GM23338 (cell line): ENCODE results near the gene RNF225. TPM values are rescaled to one million over a fixed set of nuclear protein-coding genes. Genes with fewer than 3 reads are reported as not detected.
A peak's percentile ranks its signal among the peaks of the same experiment; 100 is the strongest.

Experiments
- ATAC-seq: fragments of 200-7000 bp; cut with Tn5 transposase; 3 replicates; pipeline ENCODE4 v1.9.1; 2020
- DNase-seq: peaks from one replicate; pipeline ENCODE4 v3.0.0-alpha.2; 2015; ENCODE audit warnings: low spot score
- H2AFZ ChIP-seq: fragments of 200-600 bp; sonication (generic); 2 replicates; pipeline ENCODE4 v1.8.0; 2016; ENCODE audit warnings: antibody characterized with exemption, mild to moderate bottlenecking, moderate library complexity
- H3F3A ChIP-seq: fragments of 200-600 bp; sonication (generic); replicated peaks from 2 replicates; pipeline ENCODE4 v1.8.0; 2017; ENCODE audit warnings: antibody characterized with exemption, mixed run types, low read depth
- H3K27ac ChIP-seq: fragments of 200-600 bp; sonication (generic); 2 replicates; pipeline ENCODE4 v1.6.1; 2016; ENCODE audit warnings: low read depth
- H3K27me3 ChIP-seq: fragments of 200-600 bp; sonication (generic); 2 replicates; pipeline ENCODE4 v1.8.0; 2016; ENCODE audit warnings: mild to moderate bottlenecking, mixed run types, moderate library complexity; ENCODE audit not compliant: insufficient read depth
- H3K36me3 ChIP-seq: fragments of 200-600 bp; sonication (generic); 2 replicates; pipeline ENCODE4 v1.8.0; 2016; ENCODE audit warnings: mild to moderate bottlenecking; ENCODE audit not compliant: insufficient read depth
- H3K4me1 ChIP-seq: fragments of 200-600 bp; sonication (generic); 2 replicates; pipeline ENCODE4 v1.8.0; 2016; ENCODE audit warnings: mild to moderate bottlenecking, moderate library complexity; ENCODE audit not compliant: insufficient read depth
- H3K4me2 ChIP-seq: fragments of 200-600 bp; sonication (generic); 2 replicates; pipeline ENCODE4 v1.7.1; 2017; ENCODE audit warnings: mixed run types
- H3K4me3 ChIP-seq: fragments of 200-600 bp; sonication (generic); 2 replicates; pipeline ENCODE4 v1.6.1; 2016; ENCODE audit warnings: mixed run types
- H3K79me2 ChIP-seq: fragments of 200-600 bp; sonication (generic); replicated peaks from 2 replicates; pipeline ENCODE4 v1.8.0; 2017; ENCODE audit warnings: mild to moderate bottlenecking; ENCODE audit not compliant: insufficient read depth
- H3K9me2 ChIP-seq: fragments of 200-600 bp; sonication (generic); 2 replicates; pipeline ENCODE4 v1.8.0; 2017; ENCODE audit not compliant: insufficient read depth
- H4K20me1 ChIP-seq: fragments of 200-600 bp; sonication (generic); replicated peaks from 2 replicates; pipeline ENCODE4 v1.8.0; 2017; ENCODE audit warnings: mild to moderate bottlenecking; ENCODE audit not compliant: insufficient read depth
- H3K27ac Mint-ChIP-seq: 2 replicates; pipeline ENCODE4 v1.8.0; 2020; ENCODE audit warnings: inconsistent platforms, mild to moderate bottlenecking, moderate library complexity, mixed read lengths
- H3K27me3 Mint-ChIP-seq: 3 replicates; pipeline ENCODE4 v1.8.0; 2022; ENCODE audit warnings: low read depth, mild to moderate bottlenecking, moderate library complexity, mixed read lengths, inconsistent platforms; ENCODE audit not compliant: insufficient read depth, poor library complexity
- H3K36me3 Mint-ChIP-seq: 3 replicates; pipeline ENCODE4 v1.8.0; 2021; ENCODE audit warnings: low read depth, mild to moderate bottlenecking, inconsistent platforms, moderate library complexity, mixed read lengths
- H3K4me1 Mint-ChIP-seq: 3 replicates; pipeline ENCODE4 v1.8.0; 2020; ENCODE audit warnings: mild to moderate bottlenecking, inconsistent platforms, mixed read lengths
- H3K4me3 Mint-ChIP-seq: 3 replicates; pipeline ENCODE4 v1.8.0; 2021; ENCODE audit warnings: moderate library complexity, mild to moderate bottlenecking, inconsistent platforms, mixed read lengths
- H3K9me3 Mint-ChIP-seq: 3 replicates; pipeline ENCODE4 v1.8.0; 2020; ENCODE audit warnings: moderate library complexity, mild to moderate bottlenecking, inconsistent platforms, mixed read lengths
- EZH2 ChIP-seq: fragments of 200-600 bp; sonication (generic); IDR thresholded peaks from one replicate; pipeline ENCODE4 v1.8.0; 2017; ENCODE audit warnings: antibody characterized with exemption, mild to moderate bottlenecking, low read depth; ENCODE audit not compliant: unreplicated experiment
- EZH2phosphoT487 ChIP-seq: fragments of 200-600 bp; sonication (generic); IDR thresholded peaks from one replicate; pipeline ENCODE4 v1.8.1; 2018; ENCODE audit warnings: antibody characterized with exemption; ENCODE audit not compliant: unreplicated experiment
- JUNB ChIP-seq: IDR thresholded peaks from one replicate; pipeline ENCODE4 v1.6.1; 2016; ENCODE audit warnings: antibody characterized with exemption; ENCODE audit not compliant: unreplicated experiment
- POLR2AphosphoS5 ChIP-seq: IDR thresholded peaks from 2 replicates; pipeline ENCODE4 v1.6.1; 2016; ENCODE audit warnings: antibody characterized with exemption, low read depth
- ZNF114 ChIP-seq: fragments of 250-450 bp; sonication (Bioruptor Pico); IDR thresholded peaks from 2 replicates; pipeline ENCODE4 v1.5.0; 2020; ENCODE audit warnings: mild to moderate bottlenecking, moderate library complexity
- polyA plus RNA-seq: library from polyadenylated mRNA; unstranded; fragments of >200 nt; fragmentation: Nextera tagmentation; extraction: Ambion mirVana; gene quantifications from 2 replicates; pipeline ENCODE4 v1.2.1, GENCODE V29; 2016
- total RNA-seq: library from RNA; depleted of rRNA; stranded (reverse); fragments of >200 nt; shearing (Covaris generic); gene quantifications from 2 replicates; pipeline ENCODE4 v1.2.3, GENCODE V29; 2014
- TF ChIP-seq, protein P1 (sequence below): fragments of 250-450 bp; sonication (Bioruptor Pico); IDR thresholded peaks from 2 replicates; pipeline ENCODE4 v1.5.0; 2020; ENCODE audit warnings: mild to moderate bottlenecking, moderate library complexity
- TF ChIP-seq, protein P2 (sequence below): IDR thresholded peaks from one replicate; pipeline ENCODE4 v1.6.1; 2018; ENCODE audit warnings: antibody characterized with exemption; ENCODE audit not compliant: unreplicated experiment

Gene RNF225
- total and polyA plus RNA-seq, 2 experiments from 2014 or later = 0.87 TPM; not detected in 1

DNA sequence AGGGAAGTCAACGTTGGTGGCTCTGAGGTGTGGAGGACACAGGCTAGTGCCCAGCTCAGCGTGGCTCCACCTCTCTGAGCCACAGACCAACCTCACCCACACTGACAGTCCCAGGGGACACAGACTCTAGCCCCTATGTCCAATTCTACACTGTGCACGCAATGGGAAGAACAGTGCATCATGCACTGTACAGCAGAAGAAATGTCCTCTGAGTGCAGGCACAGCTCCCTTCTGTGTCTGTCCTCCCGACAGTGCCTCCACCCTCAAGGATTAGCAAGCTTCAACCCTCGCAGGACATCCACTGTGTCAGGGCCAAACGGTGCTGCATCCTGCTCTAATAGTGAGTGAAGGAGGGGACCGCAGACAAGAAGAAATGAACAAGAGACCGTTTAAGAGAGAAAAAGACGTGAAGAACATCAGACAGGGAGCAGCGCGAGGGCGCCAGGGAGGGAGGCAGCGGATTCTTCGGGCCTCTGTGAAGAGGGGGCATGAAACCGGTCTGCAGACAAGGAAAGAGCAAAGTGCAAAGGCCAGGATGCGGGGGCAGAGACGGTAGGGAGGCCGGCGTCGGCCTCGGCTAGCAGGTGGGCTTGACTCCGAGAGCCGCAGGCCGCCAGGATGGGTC lies 15.3 kb upstream of the RNF225 start:
- Histone ChIP-seq H3K27ac (no peak overlapping the region), H2AFZ (peak overlapping the region; percentile 95), H3K9me2 (no peaks in the 10 kb centered on the region), H3K4me3 (peak overlapping the region; percentile 88), H3K4me1 (0 out of 2 replicates have a peak, but pooled peaks cover 7% of the 10 kb centered on the region), H3K4me2 (peak overlapping the region; percentile 98), H3F3A (0 out of 2 replicates have a peak, but pooled peaks cover 4% of the 10 kb centered on the region), H3K36me3 (no peaks in the 10 kb centered on the region), H4K20me1 (no peaks in the 10 kb centered on the region), H3K79me2 (no peaks in the 10 kb centered on the region), H3K27me3 (no peaks in the 10 kb centered on the region)
- ATAC-seq (no peak), DNase-seq (no peak)
- no peaks in the 10 kb centered on the region for H3K9me3 Mint-ChIP-seq
- peaks cover 9% of the 10 kb centered on the region for H3K4me1 Mint-ChIP-seq
- TF ChIP-seq, protein P1, sequence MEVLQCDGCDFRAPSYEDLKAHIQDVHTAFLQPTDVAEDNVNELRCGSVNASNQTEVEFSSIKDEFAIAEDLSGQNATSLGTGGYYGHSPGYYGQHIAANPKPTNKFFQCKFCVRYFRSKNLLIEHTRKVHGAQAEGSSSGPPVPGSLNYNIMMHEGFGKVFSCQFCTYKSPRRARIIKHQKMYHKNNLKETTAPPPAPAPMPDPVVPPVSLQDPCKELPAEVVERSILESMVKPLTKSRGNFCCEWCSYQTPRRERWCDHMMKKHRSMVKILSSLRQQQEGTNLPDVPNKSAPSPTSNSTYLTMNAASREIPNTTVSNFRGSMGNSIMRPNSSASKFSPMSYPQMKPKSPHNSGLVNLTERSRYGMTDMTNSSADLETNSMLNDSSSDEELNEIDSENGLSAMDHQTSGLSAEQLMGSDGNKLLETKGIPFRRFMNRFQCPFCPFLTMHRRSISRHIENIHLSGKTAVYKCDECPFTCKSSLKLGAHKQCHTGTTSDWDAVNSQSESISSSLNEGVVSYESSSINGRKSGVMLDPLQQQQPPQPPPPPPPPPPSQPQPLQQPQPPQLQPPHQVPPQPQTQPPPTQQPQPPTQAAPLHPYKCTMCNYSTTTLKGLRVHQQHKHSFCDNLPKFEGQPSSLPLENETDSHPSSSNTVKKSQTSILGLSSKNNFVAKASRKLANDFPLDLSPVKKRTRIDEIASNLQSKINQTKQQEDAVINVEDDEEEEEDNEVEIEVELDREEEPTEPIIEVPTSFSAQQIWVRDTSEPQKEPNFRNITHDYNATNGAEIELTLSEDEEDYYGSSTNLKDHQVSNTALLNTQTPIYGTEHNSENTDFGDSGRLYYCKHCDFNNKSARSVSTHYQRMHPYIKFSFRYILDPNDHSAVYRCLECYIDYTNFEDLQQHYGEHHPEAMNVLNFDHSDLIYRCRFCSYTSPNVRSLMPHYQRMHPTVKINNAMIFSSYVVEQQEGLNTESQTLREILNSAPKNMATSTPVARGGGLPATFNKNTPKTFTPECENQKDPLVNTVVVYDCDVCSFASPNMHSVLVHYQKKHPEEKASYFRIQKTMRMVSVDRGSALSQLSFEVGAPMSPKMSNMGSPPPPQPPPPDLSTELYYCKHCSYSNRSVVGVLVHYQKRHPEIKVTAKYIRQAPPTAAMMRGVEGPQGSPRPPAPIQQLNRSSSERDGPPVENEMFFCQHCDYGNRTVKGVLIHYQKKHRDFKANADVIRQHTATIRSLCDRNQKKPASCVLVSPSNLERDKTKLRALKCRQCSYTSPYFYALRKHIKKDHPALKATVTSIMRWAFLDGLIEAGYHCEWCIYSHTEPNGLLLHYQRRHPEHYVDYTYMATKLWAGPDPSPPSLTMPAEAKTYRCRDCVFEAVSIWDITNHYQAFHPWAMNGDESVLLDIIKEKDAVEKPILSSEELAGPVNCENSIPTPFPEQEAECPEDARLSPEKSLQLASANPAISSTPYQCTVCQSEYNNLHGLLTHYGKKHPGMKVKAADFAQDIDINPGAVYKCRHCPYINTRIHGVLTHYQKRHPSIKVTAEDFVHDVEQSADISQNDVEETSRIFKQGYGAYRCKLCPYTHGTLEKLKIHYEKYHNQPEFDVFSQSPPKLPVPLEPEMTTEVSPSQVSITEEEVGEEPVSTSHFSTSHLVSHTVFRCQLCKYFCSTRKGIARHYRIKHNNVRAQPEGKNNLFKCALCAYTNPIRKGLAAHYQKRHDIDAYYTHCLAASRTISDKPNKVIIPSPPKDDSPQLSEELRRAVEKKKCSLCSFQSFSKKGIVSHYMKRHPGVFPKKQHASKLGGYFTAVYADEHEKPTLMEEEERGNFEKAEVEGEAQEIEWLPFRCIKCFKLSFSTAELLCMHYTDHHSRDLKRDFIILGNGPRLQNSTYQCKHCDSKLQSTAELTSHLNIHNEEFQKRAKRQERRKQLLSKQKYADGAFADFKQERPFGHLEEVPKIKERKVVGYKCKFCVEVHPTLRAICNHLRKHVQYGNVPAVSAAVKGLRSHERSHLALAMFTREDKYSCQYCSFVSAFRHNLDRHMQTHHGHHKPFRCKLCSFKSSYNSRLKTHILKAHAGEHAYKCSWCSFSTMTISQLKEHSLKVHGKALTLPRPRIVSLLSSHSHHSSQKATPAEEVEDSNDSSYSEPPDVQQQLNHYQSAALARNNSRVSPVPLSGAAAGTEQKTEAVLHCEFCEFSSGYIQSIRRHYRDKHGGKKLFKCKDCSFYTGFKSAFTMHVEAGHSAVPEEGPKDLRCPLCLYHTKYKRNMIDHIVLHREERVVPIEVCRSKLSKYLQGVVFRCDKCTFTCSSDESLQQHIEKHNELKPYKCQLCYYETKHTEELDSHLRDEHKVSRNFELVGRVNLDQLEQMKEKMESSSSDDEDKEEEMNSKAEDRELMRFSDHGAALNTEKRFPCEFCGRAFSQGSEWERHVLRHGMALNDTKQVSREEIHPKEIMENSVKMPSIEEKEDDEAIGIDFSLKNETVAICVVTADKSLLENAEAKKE (CRISPR knock-in tag) = no peak
- TF ChIP-seq JUNB = no peak
- no peak for TF ChIP-seq EZH2
- TF ChIP-seq ZNF114 = no peak
- TF ChIP-seq, protein P2, sequence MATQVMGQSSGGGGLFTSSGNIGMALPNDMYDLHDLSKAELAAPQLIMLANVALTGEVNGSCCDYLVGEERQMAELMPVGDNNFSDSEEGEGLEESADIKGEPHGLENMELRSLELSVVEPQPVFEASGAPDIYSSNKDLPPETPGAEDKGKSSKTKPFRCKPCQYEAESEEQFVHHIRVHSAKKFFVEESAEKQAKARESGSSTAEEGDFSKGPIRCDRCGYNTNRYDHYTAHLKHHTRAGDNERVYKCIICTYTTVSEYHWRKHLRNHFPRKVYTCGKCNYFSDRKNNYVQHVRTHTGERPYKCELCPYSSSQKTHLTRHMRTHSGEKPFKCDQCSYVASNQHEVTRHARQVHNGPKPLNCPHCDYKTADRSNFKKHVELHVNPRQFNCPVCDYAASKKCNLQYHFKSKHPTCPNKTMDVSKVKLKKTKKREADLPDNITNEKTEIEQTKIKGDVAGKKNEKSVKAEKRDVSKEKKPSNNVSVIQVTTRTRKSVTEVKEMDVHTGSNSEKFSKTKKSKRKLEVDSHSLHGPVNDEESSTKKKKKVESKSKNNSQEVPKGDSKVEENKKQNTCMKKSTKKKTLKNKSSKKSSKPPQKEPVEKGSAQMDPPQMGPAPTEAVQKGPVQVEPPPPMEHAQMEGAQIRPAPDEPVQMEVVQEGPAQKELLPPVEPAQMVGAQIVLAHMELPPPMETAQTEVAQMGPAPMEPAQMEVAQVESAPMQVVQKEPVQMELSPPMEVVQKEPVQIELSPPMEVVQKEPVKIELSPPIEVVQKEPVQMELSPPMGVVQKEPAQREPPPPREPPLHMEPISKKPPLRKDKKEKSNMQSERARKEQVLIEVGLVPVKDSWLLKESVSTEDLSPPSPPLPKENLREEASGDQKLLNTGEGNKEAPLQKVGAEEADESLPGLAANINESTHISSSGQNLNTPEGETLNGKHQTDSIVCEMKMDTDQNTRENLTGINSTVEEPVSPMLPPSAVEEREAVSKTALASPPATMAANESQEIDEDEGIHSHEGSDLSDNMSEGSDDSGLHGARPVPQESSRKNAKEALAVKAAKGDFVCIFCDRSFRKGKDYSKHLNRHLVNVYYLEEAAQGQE = no peak
- no peak for TF ChIP-seq POLR2AphosphoS5
- no peak for TF ChIP-seq EZH2phosphoT487
- peak overlapping the region; percentile 84 for H3K4me3 Mint-ChIP-seq
- H3K36me3 Mint-ChIP-seq = no peaks in the 10 kb centered on the region; the same call in 2 of the 3 replicates
- H3K27ac Mint-ChIP-seq = peak overlapping the region; percentile 64
- H3K27me3 Mint-ChIP-seq = peaks cover 24% of the 10 kb centered on the region
